WTC11 (cell line): Measurements from ENCODE around the gene CHN1.

Experiments
- JUN ChIP-seq: sonication (generic); formaldehyde crosslinking; IDR thresholded peaks from 2 replicates; pipeline ENCODE4 v1.8.0; 2023; ENCODE audit warnings: mild to moderate bottlenecking, missing genetic modification reagents
- NR1H2 ChIP-seq: sonication (generic); formaldehyde crosslinking; IDR thresholded peaks from 2 replicates; pipeline ENCODE4 v1.9.0; 2021; ENCODE audit warnings: mild to moderate bottlenecking, moderate library complexity, missing genetic modification reagents
- NR3C1 ChIP-seq: sonication (generic); formaldehyde crosslinking; conservative IDR thresholded peaks from 2 replicates; pipeline ENCODE4 v1.8.1; 2023; ENCODE audit warnings: low read depth, mild to moderate bottlenecking, missing genetic modification reagents
- RELA ChIP-seq: sonication (generic); formaldehyde crosslinking; IDR thresholded peaks from 2 replicates; pipeline ENCODE4 v1.8.1; 2022; ENCODE audit warnings: missing genetic modification reagents, mild to moderate bottlenecking, borderline replicate concordance
- SMAD3 ChIP-seq: sonication (generic); formaldehyde crosslinking; IDR thresholded peaks from 2 replicates; pipeline ENCODE4 v1.8.0; 2022; ENCODE audit warnings: missing genetic modification reagents, mild to moderate bottlenecking, borderline replicate concordance
- TCF7 ChIP-seq: sonication (generic); formaldehyde crosslinking; IDR thresholded peaks from 2 replicates; pipeline ENCODE4 v1.8.0; 2022; ENCODE audit warnings: mild to moderate bottlenecking, low read depth, missing genetic modification reagents, moderate library complexity
- ZNF396 ChIP-seq: fragments of 250-450 bp; sonication (Bioruptor Pico); IDR thresholded peaks from 2 replicates; pipeline ENCODE4 v1.8.0; 2021; ENCODE audit warnings: mild to moderate bottlenecking, moderate library complexity, borderline replicate concordance
- ZNF416 ChIP-seq: fragments of 250-450 bp; sonication (Bioruptor Pico); IDR thresholded peaks from 2 replicates; pipeline ENCODE4 v1.9.0; 2021; ENCODE audit warnings: mild to moderate bottlenecking, inconsistent platforms
- TF ChIP-seq, protein P1 (sequence below): sonication (generic); formaldehyde crosslinking; conservative IDR thresholded peaks from 2 replicates; pipeline ENCODE4 v1.8.1; 2022; ENCODE audit warnings: mild to moderate bottlenecking, missing genetic modification reagents
- TF ChIP-seq, protein P2 (sequence below): sonication (generic); formaldehyde crosslinking; IDR thresholded peaks from 2 replicates; pipeline ENCODE4 v1.8.1; 2022; ENCODE audit warnings: low read depth, missing genetic modification reagents, borderline replicate concordance
- TF ChIP-seq, protein P3 (sequence below): sonication (generic); formaldehyde crosslinking; IDR thresholded peaks from 2 replicates; pipeline ENCODE4 v1.8.0; 2022; ENCODE audit warnings: mild to moderate bottlenecking, missing genetic modification reagents
- TF ChIP-seq, protein P4 (sequence below): fragments of 200-600 bp; IDR thresholded peaks from 2 replicates; pipeline ENCODE4 v1.8.0; 2022; ENCODE audit warnings: antibody characterized with exemption
- TF ChIP-seq, protein P5 (sequence below): sonication (generic); formaldehyde crosslinking; IDR thresholded peaks from 2 replicates; pipeline ENCODE4 v1.8.1; 2023; ENCODE audit warnings: mild to moderate bottlenecking, missing genetic modification reagents, moderate library complexity
- TF ChIP-seq, protein P6 (sequence below): sonication (generic); formaldehyde crosslinking; IDR thresholded peaks from 2 replicates; pipeline ENCODE4 v1.8.0; 2022; ENCODE audit warnings: mild to moderate bottlenecking, missing genetic modification reagents

DNA sequence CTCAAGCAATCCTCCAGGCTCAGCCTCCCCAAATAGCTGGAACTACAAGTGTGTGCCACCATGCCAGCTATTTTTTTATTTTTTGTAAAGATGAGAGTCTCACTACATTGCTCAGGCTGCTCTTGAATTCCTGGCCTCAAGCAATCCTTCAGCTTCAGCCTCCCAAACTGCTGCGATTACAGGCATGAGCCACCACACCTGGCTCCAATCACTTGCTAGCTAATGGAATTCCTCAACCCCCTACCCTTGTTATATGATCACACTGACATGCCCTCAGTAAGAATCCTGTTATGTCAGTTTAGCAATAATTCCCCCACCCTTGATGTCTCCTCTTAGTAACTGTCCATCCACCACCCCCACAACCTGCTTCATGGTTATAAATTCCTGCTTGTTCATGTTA is 12.3 kb downstream of the CHN1 start:
- TF ChIP-seq, protein P1, sequence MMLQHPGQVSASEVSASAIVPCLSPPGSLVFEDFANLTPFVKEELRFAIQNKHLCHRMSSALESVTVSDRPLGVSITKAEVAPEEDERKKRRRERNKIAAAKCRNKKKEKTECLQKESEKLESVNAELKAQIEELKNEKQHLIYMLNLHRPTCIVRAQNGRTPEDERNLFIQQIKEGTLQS (CRISPR knock-in tag): no peak
- TF ChIP-seq, protein P2, sequence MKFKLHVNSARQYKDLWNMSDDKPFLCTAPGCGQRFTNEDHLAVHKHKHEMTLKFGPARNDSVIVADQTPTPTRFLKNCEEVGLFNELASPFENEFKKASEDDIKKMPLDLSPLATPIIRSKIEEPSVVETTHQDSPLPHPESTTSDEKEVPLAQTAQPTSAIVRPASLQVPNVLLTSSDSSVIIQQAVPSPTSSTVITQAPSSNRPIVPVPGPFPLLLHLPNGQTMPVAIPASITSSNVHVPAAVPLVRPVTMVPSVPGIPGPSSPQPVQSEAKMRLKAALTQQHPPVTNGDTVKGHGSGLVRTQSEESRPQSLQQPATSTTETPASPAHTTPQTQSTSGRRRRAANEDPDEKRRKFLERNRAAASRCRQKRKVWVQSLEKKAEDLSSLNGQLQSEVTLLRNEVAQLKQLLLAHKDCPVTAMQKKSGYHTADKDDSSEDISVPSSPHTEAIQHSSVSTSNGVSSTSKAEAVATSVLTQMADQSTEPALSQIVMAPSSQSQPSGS (CRISPR knock-in tag): no peak
- TF ChIP-seq, protein P3, sequence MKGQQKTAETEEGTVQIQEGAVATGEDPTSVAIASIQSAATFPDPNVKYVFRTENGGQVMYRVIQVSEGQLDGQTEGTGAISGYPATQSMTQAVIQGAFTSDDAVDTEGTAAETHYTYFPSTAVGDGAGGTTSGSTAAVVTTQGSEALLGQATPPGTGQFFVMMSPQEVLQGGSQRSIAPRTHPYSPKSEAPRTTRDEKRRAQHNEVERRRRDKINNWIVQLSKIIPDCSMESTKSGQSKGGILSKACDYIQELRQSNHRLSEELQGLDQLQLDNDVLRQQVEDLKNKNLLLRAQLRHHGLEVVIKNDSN: no peak
- TF ChIP-seq TCF7 (CRISPR knock-in tag): no peak
- TF ChIP-seq, protein P4, sequence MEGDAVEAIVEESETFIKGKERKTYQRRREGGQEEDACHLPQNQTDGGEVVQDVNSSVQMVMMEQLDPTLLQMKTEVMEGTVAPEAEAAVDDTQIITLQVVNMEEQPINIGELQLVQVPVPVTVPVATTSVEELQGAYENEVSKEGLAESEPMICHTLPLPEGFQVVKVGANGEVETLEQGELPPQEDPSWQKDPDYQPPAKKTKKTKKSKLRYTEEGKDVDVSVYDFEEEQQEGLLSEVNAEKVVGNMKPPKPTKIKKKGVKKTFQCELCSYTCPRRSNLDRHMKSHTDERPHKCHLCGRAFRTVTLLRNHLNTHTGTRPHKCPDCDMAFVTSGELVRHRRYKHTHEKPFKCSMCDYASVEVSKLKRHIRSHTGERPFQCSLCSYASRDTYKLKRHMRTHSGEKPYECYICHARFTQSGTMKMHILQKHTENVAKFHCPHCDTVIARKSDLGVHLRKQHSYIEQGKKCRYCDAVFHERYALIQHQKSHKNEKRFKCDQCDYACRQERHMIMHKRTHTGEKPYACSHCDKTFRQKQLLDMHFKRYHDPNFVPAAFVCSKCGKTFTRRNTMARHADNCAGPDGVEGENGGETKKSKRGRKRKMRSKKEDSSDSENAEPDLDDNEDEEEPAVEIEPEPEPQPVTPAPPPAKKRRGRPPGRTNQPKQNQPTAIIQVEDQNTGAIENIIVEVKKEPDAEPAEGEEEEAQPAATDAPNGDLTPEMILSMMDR: no peak
- TF ChIP-seq SMAD3 (CRISPR knock-in tag): no peak
- no peak for TF ChIP-seq NR3C1 (CRISPR knock-in tag)
- TF ChIP-seq, protein P5, sequence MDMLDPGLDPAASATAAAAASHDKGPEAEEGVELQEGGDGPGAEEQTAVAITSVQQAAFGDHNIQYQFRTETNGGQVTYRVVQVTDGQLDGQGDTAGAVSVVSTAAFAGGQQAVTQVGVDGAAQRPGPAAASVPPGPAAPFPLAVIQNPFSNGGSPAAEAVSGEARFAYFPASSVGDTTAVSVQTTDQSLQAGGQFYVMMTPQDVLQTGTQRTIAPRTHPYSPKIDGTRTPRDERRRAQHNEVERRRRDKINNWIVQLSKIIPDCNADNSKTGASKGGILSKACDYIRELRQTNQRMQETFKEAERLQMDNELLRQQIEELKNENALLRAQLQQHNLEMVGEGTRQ (CRISPR knock-in tag): no peak
- no peak for TF ChIP-seq RELA (CRISPR knock-in tag)
- no peak for TF ChIP-seq ZNF416
- no peak for TF ChIP-seq JUN
- no peak for TF ChIP-seq NR1H2
- no peak for TF ChIP-seq ZNF396
- TF ChIP-seq, protein P6, sequence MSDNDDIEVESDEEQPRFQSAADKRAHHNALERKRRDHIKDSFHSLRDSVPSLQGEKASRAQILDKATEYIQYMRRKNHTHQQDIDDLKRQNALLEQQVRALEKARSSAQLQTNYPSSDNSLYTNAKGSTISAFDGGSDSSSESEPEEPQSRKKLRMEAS (CRISPR knock-in tag): no peak
